Measurements from ENCODE around the gene AQP1. TPM values are rescaled to one million over a fixed set of nuclear protein-coding genes. Genes with fewer than 3 reads are reported as not detected.

The AQP1 gene
- total RNA-seq, 1 donor from 2014 or later = 18.0 TPM

- H3K9me3 Mint-ChIP-seq (ENCODE audit: low read depth) = no peaks in the 10 kb centered on the region
- peaks cover 2% of the 10 kb centered on the region for H3K27me3 Mint-ChIP-seq (ENCODE audit: low read depth)
- H3K4me1 Mint-ChIP-seq (ENCODE audit: low read depth) = peaks cover 40% of the 10 kb centered on the region
- H3K36me3 Mint-ChIP-seq (ENCODE audit: low read depth) = no peaks in the 10 kb centered on the region
- H3K27ac Mint-ChIP-seq (ENCODE audit: unreplicated experiment) = peak overlapping the region; percentile 49
- TF ChIP-seq CTCF (IDR thresholded peaks at IDR 0.05) = no peak
- peak overlapping the region; percentile 62 for H3K4me3 Mint-ChIP-seq (ENCODE audit: unreplicated experiment)
- DNase-seq (ENCODE audit: low spot score) = no peak
These were observed 1.0 kb downstream of the AQP1 start for GRCh38 chr7:30912731-30912985.

GRCh38 chr7:30912986-30913811 lies 1.5 kb downstream of the AQP1 start:
- H3K4me3 Mint-ChIP-seq (ENCODE audit: unreplicated experiment) = peak overlapping the region; percentile 62
- H3K27ac Mint-ChIP-seq (ENCODE audit: unreplicated experiment) = peak overlapping the region; percentile 49
- peaks cover 2% of the 10 kb centered on the region for H3K27me3 Mint-ChIP-seq (ENCODE audit: low read depth)
- no peak for DNase-seq (ENCODE audit: low spot score)
- H3K36me3 Mint-ChIP-seq (ENCODE audit: low read depth) = no peaks in the 10 kb centered on the region
- TF ChIP-seq CTCF (IDR thresholded peaks at IDR 0.05) = no peak
- H3K9me3 Mint-ChIP-seq (ENCODE audit: low read depth) = no peaks in the 10 kb centered on the region
- H3K4me1 Mint-ChIP-seq (ENCODE audit: low read depth) = peaks cover 40% of the 10 kb centered on the region

GRCh38 chr7:30913821-30914515 lies 2.3 kb downstream of the AQP1 start:
- Mint-ChIP-seq H3K36me3 (ENCODE audit: low read depth) (no peaks in the 10 kb centered on the region), H3K4me3 (ENCODE audit: unreplicated experiment) (peak overlapping the region; percentile 62), H3K9me3 (ENCODE audit: low read depth) (no peaks in the 10 kb centered on the region), H3K27ac (ENCODE audit: unreplicated experiment) (peak overlapping the region; percentile 86), H3K27me3 (ENCODE audit: low read depth) (peaks cover 2% of the 10 kb centered on the region), H3K4me1 (ENCODE audit: low read depth) (peaks cover 40% of the 10 kb centered on the region)
- no peak for TF ChIP-seq CTCF (IDR thresholded peaks at IDR 0.05)
- no peak for DNase-seq (ENCODE audit: low spot score)

- H3K4me1 Mint-ChIP-seq (ENCODE audit: low read depth) = peaks cover 40% of the 10 kb centered on the region
- H3K27me3 Mint-ChIP-seq (ENCODE audit: low read depth) = peaks cover 2% of the 10 kb centered on the region
- DNase-seq (ENCODE audit: low spot score) = no peak
- H3K9me3 Mint-ChIP-seq (ENCODE audit: low read depth) = no peaks in the 10 kb centered on the region
- no peaks in the 10 kb centered on the region for H3K36me3 Mint-ChIP-seq (ENCODE audit: low read depth)
- peak overlapping the region; percentile 86 for H3K27ac Mint-ChIP-seq (ENCODE audit: unreplicated experiment)
- no peak for TF ChIP-seq CTCF (IDR thresholded peaks at IDR 0.05)
- H3K4me3 Mint-ChIP-seq (ENCODE audit: unreplicated experiment) = peak overlapping the region; percentile 36
These were observed 2.9 kb downstream of the AQP1 start for GRCh38 chr7:30914596-30914995.

GRCh38 chr7:30915005-30915601 lies 3.5 kb downstream of the AQP1 start:
- Mint-ChIP-seq H3K27ac (ENCODE audit: unreplicated experiment) (peak overlapping the region; percentile 86), H3K36me3 (ENCODE audit: low read depth) (no peaks in the 10 kb centered on the region), H3K27me3 (ENCODE audit: low read depth) (peaks cover 2% of the 10 kb centered on the region), H3K4me1 (ENCODE audit: low read depth) (peaks cover 46% of the 10 kb centered on the region), H3K4me3 (ENCODE audit: unreplicated experiment) (peak overlapping the region; percentile 4), H3K9me3 (ENCODE audit: low read depth) (no peaks in the 10 kb centered on the region)
- no peak for DNase-seq (ENCODE audit: low spot score)
- TF ChIP-seq CTCF (IDR thresholded peaks at IDR 0.05) = no peak

All from chondrocyte (in vitro differentiated cells).